Measurements from ENCODE around the gene ARHGEF7.

GRCh38 chr13:111117961-111118360, 2.9 kb downstream of the ARHGEF7 start:
- no peak for TF ChIP-seq EZH2phosphoT487 (IDR thresholded peaks at IDR 0.05; ENCODE audit: borderline replicate concordance, low read depth, low read length)
- no peak for TF ChIP-seq CTCF (conservative IDR thresholded peaks at IDR 0.05; ENCODE audit: low read length)
